Gastrocnemius medialis (tissue), 4 donors: ENCODE measurements around the gene DND1.

Experiments
- POLR2A ChIP-seq, 2 donors: fragments of 450-650 bp; IDR thresholded peaks; one replicate each; pipeline ENCODE4 v1.6.1; 2017; ENCODE audit warnings: antibody characterized with exemption in 2 of 2, mild to moderate bottlenecking in 2 of 2, moderate library complexity in 2 of 2
- TF ChIP-seq, protein P1 (sequence below), 5 experiments: fragments of 450-650 bp in 3 of 5; fragments of 200-600 bp in 2 of 5; sonication (generic) in 2 of 5; IDR thresholded peaks in 4 of 5; conservative IDR thresholded peaks in 1 of 5; 1 replicate in 4 of 5; 2 replicates in 1 of 5; pipeline ENCODE4 v1.5.1; 2016 to 2019; ENCODE audit warnings: antibody characterized with exemption in 5 of 5, mild to moderate bottlenecking in 3 of 5, moderate library complexity in 3 of 5

DNA sequence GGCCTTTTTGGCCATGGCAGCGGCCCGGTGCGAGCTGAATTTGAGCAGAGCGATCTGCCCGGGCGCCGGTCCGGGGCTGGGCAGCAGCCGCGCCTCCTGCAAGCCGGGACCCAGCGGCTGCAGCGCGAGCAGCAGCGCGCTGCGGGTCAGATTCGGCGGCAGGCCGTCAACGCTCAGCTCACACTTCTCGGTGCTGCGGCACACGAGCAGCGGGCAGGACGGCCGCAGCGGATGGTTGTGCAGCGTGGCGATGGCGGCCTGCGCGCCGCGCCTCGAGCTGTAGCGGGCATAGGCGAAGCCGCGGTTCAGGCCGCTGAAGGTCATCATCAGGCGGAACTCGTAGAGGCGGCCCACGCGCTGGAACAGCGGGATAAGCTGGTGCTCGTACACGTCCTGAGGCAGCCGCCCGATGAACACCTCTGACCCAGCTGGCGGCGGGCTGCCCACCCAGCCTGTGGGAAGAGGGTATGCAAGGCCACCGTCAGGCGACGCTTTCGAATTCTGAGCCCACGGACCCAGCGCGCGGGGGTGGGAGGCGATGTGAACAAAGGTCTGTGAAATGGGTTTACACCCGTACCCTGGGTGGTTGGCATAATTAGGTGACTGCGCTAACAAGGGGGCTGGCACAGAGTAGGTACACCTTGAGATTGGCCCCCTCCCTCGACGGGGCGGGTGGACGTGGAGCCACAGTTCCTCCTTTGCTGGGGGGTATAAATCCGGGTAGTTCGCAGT is 755 bp downstream of the DND1 start:
- TF ChIP-seq, protein P1, sequence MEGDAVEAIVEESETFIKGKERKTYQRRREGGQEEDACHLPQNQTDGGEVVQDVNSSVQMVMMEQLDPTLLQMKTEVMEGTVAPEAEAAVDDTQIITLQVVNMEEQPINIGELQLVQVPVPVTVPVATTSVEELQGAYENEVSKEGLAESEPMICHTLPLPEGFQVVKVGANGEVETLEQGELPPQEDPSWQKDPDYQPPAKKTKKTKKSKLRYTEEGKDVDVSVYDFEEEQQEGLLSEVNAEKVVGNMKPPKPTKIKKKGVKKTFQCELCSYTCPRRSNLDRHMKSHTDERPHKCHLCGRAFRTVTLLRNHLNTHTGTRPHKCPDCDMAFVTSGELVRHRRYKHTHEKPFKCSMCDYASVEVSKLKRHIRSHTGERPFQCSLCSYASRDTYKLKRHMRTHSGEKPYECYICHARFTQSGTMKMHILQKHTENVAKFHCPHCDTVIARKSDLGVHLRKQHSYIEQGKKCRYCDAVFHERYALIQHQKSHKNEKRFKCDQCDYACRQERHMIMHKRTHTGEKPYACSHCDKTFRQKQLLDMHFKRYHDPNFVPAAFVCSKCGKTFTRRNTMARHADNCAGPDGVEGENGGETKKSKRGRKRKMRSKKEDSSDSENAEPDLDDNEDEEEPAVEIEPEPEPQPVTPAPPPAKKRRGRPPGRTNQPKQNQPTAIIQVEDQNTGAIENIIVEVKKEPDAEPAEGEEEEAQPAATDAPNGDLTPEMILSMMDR (IDR thresholded peaks at IDR 0.05 in 4 of 5, conservative IDR thresholded peaks at IDR 0.05 in 1 of 5): no peak
- TF ChIP-seq POLR2A (IDR thresholded peaks at IDR 0.05): no peak
